Measurements from ENCODE around the gene TALDO1. TPM values are rescaled to one million over a fixed set of nuclear protein-coding genes. Genes with fewer than 3 reads are reported as not detected.

The TALDO1 gene
- total and polyA plus RNA-seq, 2 of the 8 experiments (the other 6 are each of a cell fraction or from before 2014, with no cell fraction given): 265 to 308 TPM

- TF ChIP-seq RNF2 (IDR thresholded peaks at IDR 0.05; ENCODE audit: borderline replicate concordance, low read depth, low read length, missing control alignments, poor library complexity, severe bottlenecking): no peak
- no peak for TF ChIP-seq NRF1 (IDR thresholded peaks at IDR 0.05; ENCODE audit: low read depth, low read length)
- TF ChIP-seq PHF8 (conservative IDR thresholded peaks at IDR 0.05; ENCODE audit: low read depth, low read length): no peak
- TF ChIP-seq HDAC6 (IDR thresholded peaks at IDR 0.05; ENCODE audit: low read depth, low read length): no peak
- no peak for TF ChIP-seq CTBP2 (IDR thresholded peaks at IDR 0.05; ENCODE audit: borderline replicate concordance, insufficient read depth, insufficient read length, low read length)
These were observed 20.0 kb upstream of the TALDO1 start (continued) for GRCh38 chr11:727281-727701.

Data from H1 (cell line).